ENCODE measurements around the gene BLZF1.

- no peak for TF ChIP-seq ZNF274 (IDR thresholded peaks at IDR 0.05; ENCODE audit: low read depth, low read length)
- no peak for TF ChIP-seq YY1 (IDR thresholded peaks at IDR 0.05; ENCODE audit: insufficient read depth, insufficient read length)
- no peak for TF ChIP-seq SUZ12 (IDR thresholded peaks at IDR 0.05; ENCODE audit: extremely low read depth, insufficient read depth, insufficient read length)
These were observed 15.5 kb downstream of the BLZF1 start for GRCh38 chr1:169383449-169383848.

All from NT2/D1 (cell line).